Activated naive CD4-positive, alpha-beta T cell treated with anti-CD3 and anti-CD28 coated beads, Interleukin-2, amount 50 U/mL, for 72 hours (primary cell): ENCODE data around the gene SERTAD1. TPM values are rescaled to one million over a fixed set of nuclear protein-coding genes. Genes with fewer than 3 reads are reported as not detected.

Source experiments
- ATAC-seq, 2 donors: fragments of 150-1000 bp; cut with Tn5 transposase; 2 replicates each; pipeline ENCODE4 v1.10.0; 2021; ENCODE audit warnings: mild to moderate bottlenecking in 2 of 2, moderate library complexity in 2 of 2
- DNase-seq, 2 donors: peaks; one replicate each; pipeline ENCODE4 v3.0.0; 2021 to 2022; ENCODE audit warnings: low spot score in 2 of 2
- H3K27ac Mint-ChIP-seq, 2 donors: one replicate each; pipeline ENCODE4 v1.8.0; 2022; ENCODE audit warnings: mild to moderate bottlenecking in 2 of 2, mixed read lengths in 2 of 2
- H3K36me3 Mint-ChIP-seq, 2 donors: one replicate each; pipeline ENCODE4 v1.8.0; 2022; ENCODE audit warnings: mixed read lengths in 2 of 2
- H3K9me3 Mint-ChIP-seq, 2 donors: one replicate each; pipeline ENCODE4 v1.8.0; 2022; ENCODE audit warnings: mixed read lengths in 2 of 2
- total RNA-seq, 2 donors: library from RNA; stranded (reverse); gene quantifications; one replicate each; pipeline ENCODE4 v1.2.3, GENCODE V29; 2022

The SERTAD1 gene
- total RNA-seq, 2 donors from 2014 or later, result 13.8 to 17.9 TPM

DNA sequence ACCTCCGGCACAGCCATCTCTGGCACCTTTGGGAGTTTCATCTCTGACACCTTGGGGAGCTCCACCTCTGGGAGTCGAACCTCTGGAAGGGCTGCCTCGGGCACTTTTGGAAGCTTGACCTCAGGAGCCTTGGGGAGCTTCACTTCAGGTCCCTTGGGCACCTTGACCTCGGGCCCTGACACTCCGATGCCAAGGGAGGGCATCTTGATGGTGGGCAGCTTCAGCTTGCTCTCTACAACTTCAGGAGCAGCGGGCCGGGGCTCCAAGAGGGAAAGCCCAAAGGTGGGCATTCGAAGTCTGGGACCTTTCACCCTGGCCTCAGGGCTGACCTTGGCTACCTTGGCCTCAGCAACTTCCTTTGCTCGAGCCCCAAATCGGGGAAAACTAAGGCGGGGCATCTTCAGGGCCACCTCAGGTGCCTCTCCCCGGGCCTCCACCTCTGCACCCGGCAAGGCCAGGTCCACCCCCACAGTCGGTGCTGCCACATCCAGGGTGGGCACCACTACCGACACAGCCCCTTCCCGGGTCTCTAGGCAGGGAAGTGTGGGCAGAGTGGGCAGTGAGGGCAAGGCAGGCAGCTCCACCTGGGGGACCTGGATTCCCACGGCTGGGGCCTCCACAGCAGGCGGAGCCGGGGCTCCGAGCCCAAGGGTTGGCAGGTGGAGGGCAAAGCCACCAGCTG is 28.8 kb downstream of the SERTAD1 start:
- no peak for ATAC-seq
- no peaks in the 10 kb centered on the region for H3K9me3 Mint-ChIP-seq

DNA sequence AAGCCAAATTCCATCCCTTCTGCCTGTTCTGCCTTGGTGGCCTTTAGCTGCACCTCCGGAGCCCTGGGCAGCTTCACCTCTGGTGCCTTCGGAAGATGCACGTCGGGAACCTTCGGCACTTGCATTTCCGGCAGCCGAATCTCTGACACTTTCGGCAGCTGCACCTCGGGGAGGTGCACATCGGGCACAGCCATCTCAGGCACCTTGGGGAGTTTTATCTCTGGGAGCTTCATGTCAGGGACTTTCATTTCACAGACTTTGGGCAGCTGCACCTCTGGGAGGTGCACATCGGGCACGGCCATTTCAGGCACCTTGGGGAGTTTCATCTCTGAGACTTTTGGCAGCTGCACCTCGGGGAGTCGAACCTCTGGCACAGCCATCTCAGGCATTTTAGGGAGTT is 29.8 kb downstream of the SERTAD1 start:
- ATAC-seq, result no peak
- Mint-ChIP-seq H3K36me3 (no peaks in the 10 kb centered on the region), H3K27ac (no peak overlapping the region), H3K9me3 (no peaks in the 10 kb centered on the region)
- DNase-seq, result no peak

More for the DNA sequence above, 28.8 kb downstream of the SERTAD1 start:
- no peak for DNase-seq
- H3K27ac Mint-ChIP-seq, result no peak overlapping the region
- no peaks in the 10 kb centered on the region for H3K36me3 Mint-ChIP-seq

GRCh38 chr19:40394816-40395210 is 31.0 kb downstream of the SERTAD1 start:
- Mint-ChIP-seq H3K27ac (no peak overlapping the region), H3K36me3 (no peaks in the 10 kb centered on the region), H3K9me3 (no peaks in the 10 kb centered on the region)
- ATAC-seq, result no peak
- no peak for DNase-seq

DNA sequence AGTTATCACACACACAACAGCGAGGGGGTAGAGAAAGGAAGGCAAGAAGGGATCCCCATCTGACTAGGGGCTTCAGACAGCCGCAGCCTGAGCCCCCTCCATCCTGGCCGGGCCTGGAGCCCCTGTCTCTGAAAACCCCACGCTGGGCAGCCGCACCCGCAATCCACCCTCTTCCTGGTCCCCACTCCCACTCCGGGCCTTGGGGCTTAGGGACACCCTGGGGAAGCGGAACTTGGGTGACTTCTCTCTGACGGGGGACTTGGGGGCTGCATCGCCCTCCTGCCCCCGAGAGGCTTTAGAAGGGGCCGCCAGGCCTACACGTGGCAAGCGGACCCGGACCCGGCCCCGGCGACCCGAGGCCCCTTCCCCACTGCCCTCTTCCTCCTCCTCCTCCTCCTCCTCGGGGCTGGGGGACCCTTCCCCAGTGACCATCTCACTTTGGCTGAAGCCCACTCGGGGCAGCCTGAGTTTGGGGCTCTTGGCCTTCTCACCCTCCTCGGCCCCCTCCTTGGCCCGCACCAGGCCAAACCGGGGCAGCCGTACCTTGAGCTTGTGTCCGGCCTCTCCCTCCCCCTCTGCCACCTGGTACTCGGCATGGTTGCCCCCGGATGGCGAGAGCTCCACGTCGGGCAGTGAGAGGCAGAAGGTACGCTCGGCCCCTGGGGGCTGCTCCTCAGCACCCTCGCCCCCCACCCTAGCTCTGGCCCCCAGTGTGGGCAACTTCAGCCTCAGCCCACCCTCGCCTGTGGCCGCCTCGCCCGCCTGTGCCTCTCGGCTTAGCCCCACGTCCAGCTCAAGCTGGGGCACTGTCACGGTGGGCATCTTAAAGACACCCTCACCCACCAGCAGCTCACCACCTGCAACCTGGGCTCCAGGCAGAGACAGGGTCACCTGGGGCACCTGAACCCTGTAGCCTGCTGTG is 31.6 kb downstream of the SERTAD1 start:
- no peak for ATAC-seq
- H3K27ac Mint-ChIP-seq, result no peak overlapping the region

GRCh38 chr19:40392894-40393517 is 32.8 kb downstream of the SERTAD1 start:
- Mint-ChIP-seq H3K27ac (peak overlapping the region in 1 of 2 donors; percentile 45), H3K36me3 (no peaks in the 10 kb centered on the region), H3K9me3 (no peaks in the 10 kb centered on the region)
- no peak for DNase-seq
- ATAC-seq, result no peak

More for the DNA sequence above, 31.6 kb downstream of the SERTAD1 start:
- no peaks in the 10 kb centered on the region for H3K36me3 Mint-ChIP-seq
- no peak for DNase-seq
- H3K9me3 Mint-ChIP-seq, result no peaks in the 10 kb centered on the region

GRCh38 chr19:40392123-40392522 is 33.7 kb downstream of the SERTAD1 start:
- H3K27ac Mint-ChIP-seq, result peak overlapping the region in 1 of 2 donors; percentile 45
- H3K9me3 Mint-ChIP-seq, result no peaks in the 10 kb centered on the region
- H3K36me3 Mint-ChIP-seq, result no peaks in the 10 kb centered on the region
- DNase-seq (no peak), ATAC-seq (no peak)

- Mint-ChIP-seq H3K9me3 (no peaks in the 10 kb centered on the region), H3K27ac (no peak within 1 kb of the TSS), H3K36me3 (no peaks in the 10 kb centered on the region)
- ATAC-seq (no peak), DNase-seq (no peak)
Observed at GRCh38 chr19:40390084-40390742, 35.6 kb downstream of the SERTAD1 start, which contains the start of gene HIPK4. Gene HIPK4, minus strand, starts transcription at chr19:40390181. Its CDS starts 279 bp downstream, at chr19:40389902.

- no peak for DNase-seq
- Mint-ChIP-seq H3K27ac (no peak overlapping the region), H3K36me3 (no peaks in the 10 kb centered on the region), H3K9me3 (no peaks in the 10 kb centered on the region)
- no peak for ATAC-seq
Observed at GRCh38 chr19:40389404-40390083, 36.2 kb downstream of the SERTAD1 start.

DNA sequence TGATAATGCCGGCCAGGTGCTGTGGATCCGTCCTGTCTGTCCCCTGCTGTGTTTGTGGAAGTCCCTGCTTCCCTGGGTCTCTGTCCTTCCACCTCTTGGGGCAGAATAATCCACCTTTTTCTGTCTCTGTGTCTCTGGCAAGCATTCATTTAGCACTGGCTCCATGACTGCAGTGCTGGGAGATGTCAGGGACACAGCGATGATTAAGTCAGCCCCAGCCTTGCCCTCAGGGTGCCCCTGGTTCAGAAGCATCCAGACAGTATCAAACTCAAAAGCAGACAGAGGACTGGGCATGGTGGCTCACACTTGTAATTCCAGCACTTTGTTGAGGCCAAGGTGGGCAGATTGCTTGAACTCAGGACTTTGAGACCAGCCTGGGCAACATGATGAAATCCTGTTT is 37.3 kb downstream of the SERTAD1 start:
- H3K9me3 Mint-ChIP-seq, result no peaks in the 10 kb centered on the region
- ATAC-seq, result no peak

DNA sequence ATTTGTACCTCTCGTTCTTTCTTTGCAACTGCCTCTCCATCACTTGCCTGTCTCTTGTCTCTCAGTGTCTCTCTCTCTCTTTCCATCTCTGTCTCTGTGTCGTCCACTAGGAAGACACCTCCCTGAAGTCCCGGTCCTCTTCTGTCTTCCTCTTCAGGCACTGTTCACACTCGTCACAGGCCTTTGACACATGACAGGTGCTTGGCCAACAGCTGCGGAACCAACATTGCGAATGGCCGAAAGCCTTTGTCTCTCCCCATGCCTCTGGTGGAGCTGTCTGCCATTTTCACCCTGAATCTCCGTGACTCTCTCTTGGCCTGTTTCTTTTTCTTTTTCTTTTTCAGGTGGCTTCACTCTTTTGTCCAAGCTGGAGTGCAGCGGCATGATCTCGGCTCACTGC is 38.6 kb downstream of the SERTAD1 start:
- Mint-ChIP-seq H3K9me3 (no peaks in the 10 kb centered on the region), H3K27ac (no peak overlapping the region), H3K36me3 (no peaks in the 10 kb centered on the region)
- no peak for DNase-seq
- ATAC-seq, result no peak

More for the DNA sequence above, 37.3 kb downstream of the SERTAD1 start:
- H3K27ac Mint-ChIP-seq, result peak overlapping the region in 1 of 2 donors; percentile 57
- DNase-seq, result no peak
- no peaks in the 10 kb centered on the region for H3K36me3 Mint-ChIP-seq

DNA sequence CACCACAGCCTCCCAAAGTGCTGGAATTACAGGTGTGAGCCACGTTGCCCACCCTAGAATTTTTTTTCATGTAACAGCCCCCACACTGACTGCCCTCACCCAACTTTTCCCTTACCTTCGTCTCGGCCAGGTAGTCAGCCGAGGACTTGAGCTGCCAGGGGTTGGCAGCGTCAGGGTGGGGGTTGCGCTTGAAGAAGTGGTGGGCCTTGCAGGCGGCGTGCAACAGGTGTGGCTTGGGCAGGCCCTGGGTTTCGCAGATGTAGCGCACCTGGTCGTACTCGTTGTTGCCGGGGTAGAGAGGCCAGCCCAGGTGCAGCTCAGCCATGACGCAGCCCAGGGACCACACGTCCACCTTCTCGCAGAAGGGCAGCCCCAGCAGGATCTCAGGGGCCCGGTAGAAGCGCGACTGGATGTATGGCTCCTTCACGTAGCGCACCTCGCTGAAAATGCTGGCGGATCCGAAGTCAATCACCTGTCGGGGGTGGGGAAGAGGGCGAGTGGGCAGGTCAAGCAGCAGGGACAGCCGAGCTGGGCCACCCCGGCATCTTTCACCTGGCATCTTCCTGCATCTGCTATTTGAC is 42.0 kb downstream of the SERTAD1 start:
- Mint-ChIP-seq H3K9me3 (no peaks in the 10 kb centered on the region), H3K36me3 (no peaks in the 10 kb centered on the region), H3K27ac (no peak overlapping the region)
- DNase-seq, result no peak
- no peak for ATAC-seq

DNA sequence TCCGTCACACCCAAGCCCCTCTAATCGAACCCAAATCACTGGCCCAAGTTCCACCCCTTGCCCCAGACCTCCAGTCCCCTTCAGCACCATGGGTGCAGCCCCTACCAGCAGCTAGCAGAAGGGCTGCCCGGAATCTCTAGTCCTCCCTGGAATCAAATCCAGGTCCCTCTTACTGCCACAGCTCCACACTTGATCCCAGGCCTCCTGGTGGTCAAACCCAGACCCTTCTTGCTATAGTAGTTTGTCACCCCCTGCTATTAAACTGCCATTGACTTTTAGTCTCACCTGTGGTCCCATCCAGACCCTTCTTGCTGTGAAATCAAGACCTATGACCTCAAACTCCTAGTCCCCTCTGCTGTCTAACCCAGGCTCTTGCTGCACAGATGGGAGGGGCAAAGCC is 44.5 kb downstream of the SERTAD1 start:
- ATAC-seq (no peak), DNase-seq (no peak)
- peak overlapping the region in 1 of 2 donors; percentile 38 for H3K27ac Mint-ChIP-seq
- no peaks in the 10 kb centered on the region for H3K36me3 Mint-ChIP-seq
- no peaks in the 10 kb centered on the region for H3K9me3 Mint-ChIP-seq

GRCh38 chr19:40380199-40381037 is 45.4 kb downstream of the SERTAD1 start:
- no peak for ATAC-seq
- H3K9me3 Mint-ChIP-seq, result no peaks in the 10 kb centered on the region
- DNase-seq, result no peak
- no peaks in the 10 kb centered on the region for H3K36me3 Mint-ChIP-seq
- no peak overlapping the region for H3K27ac Mint-ChIP-seq

DNA sequence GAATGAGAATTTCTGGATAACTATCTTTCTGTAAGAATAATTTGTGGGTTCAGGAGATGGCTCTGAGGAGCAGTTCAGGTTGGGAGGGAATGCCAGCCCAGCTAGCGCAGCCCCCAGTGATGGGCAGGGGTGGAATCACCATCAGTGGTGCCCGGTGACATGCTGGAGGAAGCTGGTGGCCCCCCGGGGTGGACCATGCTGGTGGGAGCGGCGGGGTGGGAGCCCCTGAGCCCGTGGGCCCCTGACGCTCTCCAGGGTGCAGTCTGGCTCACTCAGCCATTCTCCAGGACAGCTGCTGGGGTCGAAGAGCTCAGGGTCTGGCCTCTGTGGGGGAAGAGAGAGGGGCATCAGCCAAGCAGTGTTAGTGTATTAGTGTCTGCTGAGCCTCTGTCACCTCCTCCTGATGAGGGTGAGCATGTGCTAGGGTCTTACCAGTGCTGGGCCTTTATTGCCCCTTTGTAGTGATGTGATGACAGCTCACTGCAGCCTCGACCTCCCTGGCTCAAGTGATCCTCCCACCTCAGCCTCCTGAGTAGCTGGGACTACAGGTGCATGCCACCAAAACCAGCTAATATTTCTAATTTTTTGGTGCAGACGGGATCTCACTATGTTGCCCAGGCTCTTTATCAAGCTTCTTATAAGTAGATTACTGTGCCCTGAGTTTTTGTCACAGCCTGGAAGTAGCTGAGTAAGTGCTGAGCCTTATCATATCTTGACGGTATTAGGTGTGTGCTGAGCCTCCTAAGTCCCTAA is 46.2 kb downstream of the SERTAD1 start:
- Mint-ChIP-seq H3K27ac (peak overlapping the region in 1 of 2 donors; percentile 81), H3K36me3 (no peaks in the 10 kb centered on the region), H3K9me3 (no peaks in the 10 kb centered on the region)
- ATAC-seq (no peak), DNase-seq (no peak)
